Gastrocnemius medialis (tissue), 4 donors: ENCODE results near the gene NT5E. TPM values are rescaled to one million over a fixed set of nuclear protein-coding genes. Genes with fewer than 3 reads are reported as not detected.

ENCODE experiments used
- ATAC-seq, 2 donors: fragments of 150-250 bp; one replicate each; pipeline ENCODE4 v1.9.1; 2016
- DNase-seq, 2 donors: peaks; one replicate each; pipeline ENCODE4 v3.0.0-alpha.2; 2019
- H3K27ac ChIP-seq, 4 donors: fragments of 200-600 bp; sonication (generic); 1 replicate in 1 of 4; 2 replicates in 3 of 4; pipeline ENCODE4 v1.5.1; 2016 to 2018; ENCODE audit warnings: mild to moderate bottlenecking in 2 of 4, moderate library complexity in 1 of 4
- H3K27me3 ChIP-seq, 3 donors: fragments of 200-600 bp; sonication (generic) in 2 of 3; 1 replicate in 1 of 3; 2 replicates in 2 of 3; pipeline versions ENCODE4 v1.5.1 to v1.6.0; 2016 to 2019; ENCODE audit warnings: mild to moderate bottlenecking in 1 of 3, moderate library complexity in 1 of 3
- H3K36me3 ChIP-seq, 2 donors: fragments of 200-600 bp; sonication (generic) in 1 of 2; one replicate each; pipeline ENCODE4 v1.5.1; 2017 to 2018
- H3K4me1 ChIP-seq, 2 donors: fragments of 200-600 bp; sonication (generic) in 1 of 2; one replicate each; pipeline ENCODE4 v1.5.1; 2016 to 2017; ENCODE audit warnings: mild to moderate bottlenecking in 2 of 2
- H3K4me3 ChIP-seq, 4 donors: fragments of 200-600 bp; sonication (generic) in 3 of 4; 1 replicate in 1 of 4; 2 replicates in 3 of 4; pipeline ENCODE4 v1.5.1; 2016 to 2019; ENCODE audit warnings: mild to moderate bottlenecking in 2 of 4
- H3K9me3 ChIP-seq, 3 donors: fragments of 200-600 bp; sonication (generic) in 2 of 3; 1 replicate in 1 of 3; 2 replicates in 2 of 3; pipeline ENCODE4 v1.5.1; 2016 to 2019
- POLR2A ChIP-seq, 2 donors: fragments of 450-650 bp; IDR thresholded peaks; one replicate each; pipeline ENCODE4 v1.6.1; 2017; ENCODE audit warnings: antibody characterized with exemption in 2 of 2, mild to moderate bottlenecking in 2 of 2, moderate library complexity in 2 of 2
- in situ Hi-C, 4 donors: fragments of 200-750 bp; cut with MboI; loops; one replicate each; pipeline versions ENCODE4 v1.15.0 to v1.8.0; 2017; ENCODE audit warnings: low sequenced_read_pairs in 4 of 4
- intact Hi-C: fragments of 100-400 bp; cut with DNase I; formaldehyde crosslinking; loops from one replicate; pipeline ENCODE4 v1.15.1; 2023; ENCODE audit warnings: low total_unique reads
- total RNA-seq, 4 donors: library from RNA; depleted of rRNA; stranded (reverse); fragments of >200 nt; gene quantifications; one replicate each; pipeline versions ENCODE4 v1.1.0 to v1.2.3, GENCODE V29; 2016
- TF ChIP-seq, protein P1 (sequence below), 5 experiments: fragments of 450-650 bp in 3 of 5; fragments of 200-600 bp in 2 of 5; sonication (generic) in 2 of 5; IDR thresholded peaks in 4 of 5; conservative IDR thresholded peaks in 1 of 5; 1 replicate in 4 of 5; 2 replicates in 1 of 5; pipeline ENCODE4 v1.5.1; 2016 to 2019; ENCODE audit warnings: antibody characterized with exemption in 5 of 5, mild to moderate bottlenecking in 3 of 5, moderate library complexity in 3 of 5

Gene NT5E
- total RNA-seq, 4 donors from 2014 or later, result 0.82 to 4.3 (median 2.8) TPM

DNA sequence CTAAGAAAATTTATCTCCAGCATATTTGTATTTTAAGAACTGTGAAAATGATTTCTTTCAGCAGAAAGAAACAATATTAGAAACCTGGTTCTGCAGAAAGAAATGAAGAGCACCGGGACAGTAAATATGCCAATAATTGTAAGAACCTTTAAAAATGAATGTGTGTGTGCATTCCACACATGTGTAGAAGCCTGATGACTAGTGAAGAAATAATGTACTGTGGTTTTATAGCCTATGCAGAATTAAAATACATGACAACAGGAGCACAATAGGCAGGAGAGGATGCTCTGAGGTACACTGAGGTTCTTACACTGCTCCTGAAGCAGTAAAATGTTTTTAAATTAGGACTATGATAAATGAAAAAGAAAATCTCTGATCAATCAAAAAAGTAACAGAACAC, 94.9 kb downstream of the NT5E start:
- H3K27me3 ChIP-seq, result no peaks in the 10 kb centered on the region
- intact Hi-C loops (no loop called here), in situ Hi-C loops (no loop called here)
- peaks cover 0 to 54% of the 10 kb centered on the region in 2 donors for H3K36me3 ChIP-seq
- no peak overlapping the region for H3K27ac ChIP-seq
- TF ChIP-seq POLR2A (IDR thresholded peaks at IDR 0.05), result no peak
- TF ChIP-seq, protein P1, sequence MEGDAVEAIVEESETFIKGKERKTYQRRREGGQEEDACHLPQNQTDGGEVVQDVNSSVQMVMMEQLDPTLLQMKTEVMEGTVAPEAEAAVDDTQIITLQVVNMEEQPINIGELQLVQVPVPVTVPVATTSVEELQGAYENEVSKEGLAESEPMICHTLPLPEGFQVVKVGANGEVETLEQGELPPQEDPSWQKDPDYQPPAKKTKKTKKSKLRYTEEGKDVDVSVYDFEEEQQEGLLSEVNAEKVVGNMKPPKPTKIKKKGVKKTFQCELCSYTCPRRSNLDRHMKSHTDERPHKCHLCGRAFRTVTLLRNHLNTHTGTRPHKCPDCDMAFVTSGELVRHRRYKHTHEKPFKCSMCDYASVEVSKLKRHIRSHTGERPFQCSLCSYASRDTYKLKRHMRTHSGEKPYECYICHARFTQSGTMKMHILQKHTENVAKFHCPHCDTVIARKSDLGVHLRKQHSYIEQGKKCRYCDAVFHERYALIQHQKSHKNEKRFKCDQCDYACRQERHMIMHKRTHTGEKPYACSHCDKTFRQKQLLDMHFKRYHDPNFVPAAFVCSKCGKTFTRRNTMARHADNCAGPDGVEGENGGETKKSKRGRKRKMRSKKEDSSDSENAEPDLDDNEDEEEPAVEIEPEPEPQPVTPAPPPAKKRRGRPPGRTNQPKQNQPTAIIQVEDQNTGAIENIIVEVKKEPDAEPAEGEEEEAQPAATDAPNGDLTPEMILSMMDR (IDR thresholded peaks at IDR 0.05 in 4 of 5, conservative IDR thresholded peaks at IDR 0.05 in 1 of 5), result no peak
- ATAC-seq, result no peak
- DNase-seq, result no peak
- no peak overlapping the region for H3K4me3 ChIP-seq
- no peaks in the 10 kb centered on the region for H3K9me3 ChIP-seq
- no peaks in the 10 kb centered on the region for H3K4me1 ChIP-seq

Other genes with a start within 250 kb of the NT5E start
- gene SNX14, start 143.8 kb downstream of the NT5E start, total RNA-seq, result 10 to 100 TPM; 16.0 to 38.5 (median 24.7) TPM
- gene SYNCRIP, start 192.8 kb downstream of the NT5E start, total RNA-seq, result 10 to 100 TPM; 43.0 to 59.3 (median 54.5) TPM